Heart right ventricle (tissue), 16 donors: ENCODE measurements around the gene PRF1. TPM values are rescaled to one million over a fixed set of nuclear protein-coding genes. Genes with fewer than 3 reads are reported as not detected.

Experiments
- ATAC-seq, 8 donors: fragments of 200-7000 bp; cut with Tn5 transposase; one replicate each; pipeline ENCODE4 v1.9.1; 2020; ENCODE audit warnings: mild to moderate bottlenecking in 8 of 8, moderate library complexity in 8 of 8, moderate number of reproducible peaks in 1 of 8
- DNase-seq, 2 donors: peaks; one replicate each; pipeline ENCODE4 v3.0.0-alpha.2; 2020
- H3K27ac ChIP-seq, 10 donors: fragments of 200-600 bp; sonication (generic) in 2 of 10; one replicate each; pipeline versions ENCODE4 v1.5.0 to v1.8.0; 2020 to 2022; ENCODE audit warnings: mild to moderate bottlenecking in 3 of 10
- H3K27me3 ChIP-seq, 7 donors: fragments of 200-600 bp; one replicate each; pipeline ENCODE4 v1.8.0; 2021 to 2022; ENCODE audit warnings: mild to moderate bottlenecking in 2 of 7
- H3K36me3 ChIP-seq, 9 donors: fragments of 200-600 bp; sonication (generic) in 1 of 9; one replicate each; pipeline versions ENCODE4 v1.5.0 to v1.8.0; 2020 to 2022; ENCODE audit warnings: mild to moderate bottlenecking in 2 of 9
- H3K4me1 ChIP-seq, 9 donors: fragments of 200-600 bp; sonication (generic) in 1 of 9; one replicate each; pipeline versions ENCODE4 v1.5.0 to v1.8.0; 2020 to 2022; ENCODE audit warnings: mild to moderate bottlenecking in 4 of 9
- H3K4me3 ChIP-seq, 10 donors: fragments of 200-600 bp; sonication (generic) in 2 of 10; one replicate each; pipeline versions ENCODE4 v1.5.0 to v1.8.0; 2020 to 2022; ENCODE audit warnings: mild to moderate bottlenecking in 7 of 10, moderate library complexity in 2 of 10
- H3K9me3 ChIP-seq, 11 donors: fragments of 200-600 bp in 10 of 11; sonication (generic) in 2 of 11; one replicate each; pipeline versions ENCODE4 v1.5.0 to v1.8.0; 2013 to 2022; ENCODE audit warnings: mild to moderate bottlenecking in 2 of 11, control low read depth in 1 of 11, moderate library complexity in 1 of 11
- WGBS, 2 donors: extraction: QIAGEN DNeasy Blood & Tissue Kit; methylation state at CpG; one replicate each; pipeline ENCODE4 v1.1.7; 2013; ENCODE audit warnings: inconsistent platforms in 1 of 2; 5-methylcytosine and 5-hydroxymethylcytosine counted together
- intact Hi-C, 10 donors: fragments of 100-400 bp; cut with DNase I; formaldehyde crosslinking; loops; one replicate each; pipeline versions ENCODE4 v1.11.1 to v1.14.2; 2022
- polyA plus RNA-seq, 2 donors: library from polyadenylated mRNA; stranded (reverse); fragments of 200-250 nt; gene quantifications; one replicate each; pipeline ENCODE4 v1.2.3, GENCODE V29; 2013
- total RNA-seq, 10 donors: library from RNA; stranded (reverse); fragmentation: NEBNext Ultra II Directional in 3 of 10; extraction: Animal tissue kit (Norgen Biotek cat#: 25700) in 3 of 10; gene quantifications; one replicate each; pipeline versions ENCODE4 v1.2.1 to v1.2.4, GENCODE V29; 2021 to 2023
- TF ChIP-seq, protein P1 (sequence below), 9 donors: fragments of 200-600 bp; sonication (generic) in 2 of 9; IDR thresholded peaks; one replicate each; pipeline versions ENCODE4 v1.5.0 to v1.8.0; 2021 to 2022; ENCODE audit warnings: antibody characterized with exemption in 9 of 9, mild to moderate bottlenecking in 5 of 9, moderate library complexity in 1 of 9
- donor health status: Arrhythmogenic right ventricular cardiomyopathy.
- donor health status: ischemic (EF 13 %, LVEDD 7.1; RV severe dilation, severe dysfunction).
- donor health status: healthy with polysubstance abuse.
- donor health status: DM: no; HTN: yes; CAD: no.
- donor health status: DM: no; HTN: no; CAD: no.
- donor health status: ischemic (EF 25% LVEDD 6.9; RV normal size, moderate dysfunction).
- donor health status: ischemic (EF 25% LVEDD 5.7; RV mildly dilated, moderate dysfunction).
- donor health status: healthy.
- donor health status: DM: yes; HTN: yes; CAD: no.
- donor health status: Ischemic cardiomyopathy.
- donor health status: ischemic (EF 35%, LVEDD 5.7; RV mildly dilated, moderate dysfunction).
- donor health status: nonischemic (EF 11% LVEDD 7.7; RV severe dilation, severe dysfunction).
- donor health status: DM: yes; HTN: yes; CAD: no.
- donor health status: PGD.
- donor health status: ischemic (EF 29% LVEDD 5.4; RV normal size, mild dysfunction).
- donor health status: nonischemic (EF 23%, LVEDD 6.1; RV moderate dilation, normal function).

Gene PRF1
- total and polyA plus RNA-seq, 12 donors = 0.33 to 13.8 (median 1.2) TPM

DNA sequence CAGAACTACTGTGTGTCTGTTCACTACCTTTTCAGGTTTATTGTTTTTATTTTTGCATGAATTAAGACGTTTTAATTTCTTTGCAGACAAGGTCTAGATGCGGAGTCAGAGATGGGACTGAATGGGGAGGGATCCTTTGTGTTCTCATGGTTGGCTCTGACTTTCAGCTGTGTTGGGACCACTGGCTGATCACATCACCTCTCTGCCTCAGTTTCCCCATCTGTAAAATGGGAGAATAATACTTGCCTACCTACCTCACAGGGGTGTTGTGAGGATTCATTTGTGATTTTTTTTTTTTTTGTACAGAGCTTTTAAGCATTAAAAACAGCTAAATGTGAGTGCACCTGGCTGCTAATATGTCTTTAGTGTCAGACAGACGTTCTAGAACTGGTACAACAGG is 34.4 kb downstream of the PRF1 start:
- 98% methylated on average over 3 of the region's 3 CpGs for WGBS, 2 donors
- peaks cover 3 to 25% (median 15%) of the 10 kb centered on the region in 9 donors for H3K4me1 ChIP-seq
- no peak overlapping the region for H3K4me3 ChIP-seq
- TF ChIP-seq, protein P1, sequence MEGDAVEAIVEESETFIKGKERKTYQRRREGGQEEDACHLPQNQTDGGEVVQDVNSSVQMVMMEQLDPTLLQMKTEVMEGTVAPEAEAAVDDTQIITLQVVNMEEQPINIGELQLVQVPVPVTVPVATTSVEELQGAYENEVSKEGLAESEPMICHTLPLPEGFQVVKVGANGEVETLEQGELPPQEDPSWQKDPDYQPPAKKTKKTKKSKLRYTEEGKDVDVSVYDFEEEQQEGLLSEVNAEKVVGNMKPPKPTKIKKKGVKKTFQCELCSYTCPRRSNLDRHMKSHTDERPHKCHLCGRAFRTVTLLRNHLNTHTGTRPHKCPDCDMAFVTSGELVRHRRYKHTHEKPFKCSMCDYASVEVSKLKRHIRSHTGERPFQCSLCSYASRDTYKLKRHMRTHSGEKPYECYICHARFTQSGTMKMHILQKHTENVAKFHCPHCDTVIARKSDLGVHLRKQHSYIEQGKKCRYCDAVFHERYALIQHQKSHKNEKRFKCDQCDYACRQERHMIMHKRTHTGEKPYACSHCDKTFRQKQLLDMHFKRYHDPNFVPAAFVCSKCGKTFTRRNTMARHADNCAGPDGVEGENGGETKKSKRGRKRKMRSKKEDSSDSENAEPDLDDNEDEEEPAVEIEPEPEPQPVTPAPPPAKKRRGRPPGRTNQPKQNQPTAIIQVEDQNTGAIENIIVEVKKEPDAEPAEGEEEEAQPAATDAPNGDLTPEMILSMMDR (IDR thresholded peaks at IDR 0.05) = no peak
- H3K9me3 ChIP-seq = no peaks in the 10 kb centered on the region
- H3K36me3 ChIP-seq = peaks cover 0 to 51% (median 0%) of the 10 kb centered on the region in 9 donors
- ATAC-seq (no peak), DNase-seq (no peak)
- H3K27me3 ChIP-seq = no peaks in the 10 kb centered on the region
- intact Hi-C loops = no loop called here
- no peak overlapping the region for H3K27ac ChIP-seq

DNA sequence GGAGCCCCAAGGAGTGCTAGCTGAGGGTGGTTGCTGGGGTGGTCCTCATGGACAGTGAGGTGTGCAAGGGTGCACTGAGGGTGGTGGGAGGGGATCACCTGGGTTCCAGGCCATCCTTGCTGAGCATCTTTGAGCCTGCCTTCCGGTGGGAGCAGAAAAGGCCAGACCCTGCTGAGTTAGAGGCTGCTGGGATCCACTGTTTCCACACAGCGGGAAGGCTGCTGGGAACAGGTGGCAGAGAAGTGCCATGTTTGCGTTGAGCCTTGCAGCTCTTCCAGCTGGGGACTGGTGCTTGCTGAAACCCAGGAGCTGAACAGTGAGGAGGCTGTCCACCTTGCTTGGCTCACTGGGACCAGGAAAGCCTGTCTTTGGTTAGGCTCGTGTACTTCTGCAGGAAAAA is 34.9 kb downstream of the PRF1 start:
- Histone ChIP-seq H3K36me3 (peaks cover 0 to 51% (median 0%) of the 10 kb centered on the region in 9 donors), H3K27me3 (no peaks in the 10 kb centered on the region), H3K27ac (no peak overlapping the region), H3K9me3 (no peaks in the 10 kb centered on the region), H3K4me3 (no peak overlapping the region), H3K4me1 (peaks cover 3 to 29% (median 15%) of the 10 kb centered on the region in 9 donors)
- no peak for ATAC-seq
- 87 to 91% methylated on average over 4 of the region's 4 CpGs for WGBS, 2 donors
- DNase-seq = no peak
- intact Hi-C loops = no loop called here
- TF ChIP-seq, protein P1 (IDR thresholded peaks at IDR 0.05) = no peak

DNA sequence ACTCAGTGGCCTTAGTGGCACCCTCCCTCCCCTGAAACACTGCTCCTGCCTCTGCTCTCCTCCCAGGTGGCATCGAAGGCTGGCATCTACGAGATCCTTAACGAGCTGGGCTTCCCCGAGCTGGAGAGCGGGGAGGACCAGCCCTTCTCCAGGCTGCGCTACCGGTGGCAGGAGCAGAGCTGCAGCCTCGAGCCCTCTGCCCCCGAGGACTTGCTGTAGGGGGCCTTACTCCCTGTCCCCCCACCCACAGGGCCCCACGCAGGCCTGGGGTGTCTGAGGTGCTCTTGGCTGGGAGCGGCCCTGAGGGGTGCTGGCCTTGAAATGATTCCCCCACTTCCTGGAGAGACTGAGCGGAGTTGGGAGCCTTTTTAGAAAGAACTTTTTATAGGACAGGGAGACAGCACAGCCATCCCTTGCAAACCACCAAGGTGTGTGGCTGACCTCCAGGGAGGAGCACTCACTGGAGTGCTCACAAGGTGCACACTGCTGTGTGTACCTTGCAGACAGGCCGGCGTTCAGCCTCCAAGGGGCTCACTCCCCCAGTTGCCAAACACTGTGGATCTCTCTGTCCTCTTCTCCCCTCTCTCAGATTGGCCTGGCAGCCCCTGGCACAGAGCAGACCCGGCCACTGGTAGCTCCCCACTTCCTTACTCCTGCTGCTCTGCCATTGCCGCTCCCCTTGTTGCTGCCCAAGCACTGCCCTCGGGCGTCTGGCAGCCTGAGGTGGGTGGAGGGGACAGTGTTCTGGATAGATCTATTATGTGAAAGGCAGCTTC is 35.8 kb downstream of the PRF1 start:
- ATAC-seq (no peak), DNase-seq (no peak)
- intact Hi-C loops = no loop called here
- no peak overlapping the region for H3K27ac ChIP-seq
- H3K9me3 ChIP-seq = no peaks in the 10 kb centered on the region
- peaks cover 3 to 35% (median 17%) of the 10 kb centered on the region in 9 donors for H3K4me1 ChIP-seq
- H3K27me3 ChIP-seq = no peaks in the 10 kb centered on the region
- 88 to 94% methylated on average over 18 of the region's 18 CpGs for WGBS, 2 donors
- TF ChIP-seq, protein P1 (IDR thresholded peaks at IDR 0.05) = no peak
- H3K4me3 ChIP-seq = no peak overlapping the region
- peaks cover 0 to 51% (median 0%) of the 10 kb centered on the region in 9 donors for H3K36me3 ChIP-seq

DNA sequence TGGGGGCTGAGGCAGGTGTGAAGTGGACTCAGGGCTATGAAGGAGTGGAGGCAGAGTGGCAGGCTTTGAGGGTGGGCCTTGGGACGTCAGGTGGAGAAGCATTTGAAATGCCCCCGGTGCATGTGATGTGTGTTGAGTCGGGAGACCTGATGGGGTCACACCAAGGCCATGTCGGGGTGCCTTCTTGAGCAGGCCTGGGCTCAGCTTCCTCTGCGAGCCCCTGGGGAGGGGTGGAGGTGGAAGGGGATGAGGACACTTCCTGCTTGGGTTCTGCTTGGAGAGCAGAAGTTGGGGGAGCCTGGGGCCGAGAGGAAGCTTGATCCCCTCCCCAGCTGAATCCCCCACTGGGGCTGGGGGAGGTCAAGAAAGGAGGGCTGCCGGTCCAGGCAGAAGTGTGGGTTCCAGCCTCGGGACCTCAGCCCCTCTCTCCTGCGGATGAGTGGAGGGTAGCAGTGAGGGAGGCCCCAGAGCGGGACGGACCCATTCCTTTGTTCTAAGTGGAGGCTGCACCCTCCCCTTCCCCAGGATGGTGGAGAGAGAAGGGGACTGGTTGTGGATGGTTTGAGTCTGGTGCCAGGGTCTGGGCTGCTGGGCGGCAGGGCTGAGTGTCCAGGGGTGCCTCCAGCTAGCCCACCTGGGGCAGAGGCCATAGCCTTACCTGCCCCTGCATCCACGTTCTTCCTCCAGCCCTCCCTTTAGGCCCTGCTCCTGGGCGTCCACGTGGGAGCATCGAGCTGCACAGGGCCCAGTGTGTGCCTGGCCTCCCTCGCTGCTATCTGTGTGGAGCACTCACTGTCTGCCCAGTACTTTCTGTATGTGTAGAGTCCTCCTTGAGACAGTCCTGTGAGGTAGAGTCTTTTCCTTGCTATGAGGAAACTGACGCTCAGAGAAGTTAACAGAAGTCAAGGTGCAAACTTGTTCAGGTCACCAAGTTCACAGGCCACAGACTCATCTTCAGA is 36.7 kb downstream of the PRF1 start:
- no peak for DNase-seq
- Histone ChIP-seq H3K4me1 (peaks cover 3 to 44% (median 26%) of the 10 kb centered on the region in 9 donors), H3K27ac (peak overlapping the region in 2 of 10 donors; percentile 15 to 20), H3K36me3 (peaks cover 0 to 48% (median 0%) of the 10 kb centered on the region in 9 donors), H3K27me3 (no peaks in the 10 kb centered on the region), H3K9me3 (no peaks in the 10 kb centered on the region), H3K4me3 (no peak overlapping the region)
- WGBS, 2 donors = 83 to 87% methylated on average over 18 of the region's 18 CpGs
- peak in 3 of 8 donors; percentile 25 to 41 (median 29) for ATAC-seq
- TF ChIP-seq, protein P1 (IDR thresholded peaks at IDR 0.05) = no peak
- intact Hi-C loops = no loop called here
